Ramos (cell line): ENCODE data around the gene ADORA2B.
"Not testable (repeated sequence)": the region's sequence is repeated elsewhere in the genome, so short reads cannot be mapped to it uniquely, and the experiment has no call there.

Experiments used
- in situ Hi-C: fragments of 300-500 bp; cut with MboI; formaldehyde crosslinking; loops from one replicate; pipeline ENCODE4 v1.14.3; 2022; ENCODE audit warnings: low sequenced_read_pairs; ENCODE audit not compliant: unreplicated experiment

ADORA2B gene

GRCh38 chr17:15944759-15945526, at the start of gene ADORA2B:
TSS of gene ADORA2B (plus strand) at chr17:15945130. CDS start at chr17:15945249, 119 bp downstream.
- in situ Hi-C loops: no loop called here

GRCh38 chr17:15896277-15896676, 48.7 kb upstream of the ADORA2B start:
- in situ Hi-C loops: no loop called here

GRCh38 chr17:15896834-15897233, 48.1 kb upstream of the ADORA2B start:
- in situ Hi-C loops: no loop called here

GRCh38 chr17:15899596-15899995, 45.3 kb upstream of the ADORA2B start:
- in situ Hi-C loops: not testable (repeated sequence)

GRCh38 chr17:15900871-15901270, 44.1 kb upstream of the ADORA2B start:
- in situ Hi-C loops: no loop called here

- in situ Hi-C loops: not testable (repeated sequence)
Measured at GRCh38 chr17:15905236-15905635, 39.7 kb upstream of the ADORA2B start.

- in situ Hi-C loops: no loop called here
Measured at GRCh38 chr17:15907290-15907689, 37.6 kb upstream of the ADORA2B start.

GRCh38 chr17:15908378-15908777, 36.6 kb upstream of the ADORA2B start:
- in situ Hi-C loops: no loop called here

GRCh38 chr17:15909481-15909991, 35.4 kb upstream of the ADORA2B start:
- in situ Hi-C loops: no loop called here

- in situ Hi-C loops: no loop called here
Measured at GRCh38 chr17:15910791-15911190, 34.1 kb upstream of the ADORA2B start.

GRCh38 chr17:15911701-15912100, 33.2 kb upstream of the ADORA2B start:
- in situ Hi-C loops: not testable (repeated sequence)

- in situ Hi-C loops: no loop called here
Measured at GRCh38 chr17:15912416-15912955, 32.4 kb upstream of the ADORA2B start.

- in situ Hi-C loops: no loop called here
Measured at GRCh38 chr17:15913826-15914225, 31.1 kb upstream of the ADORA2B start.

GRCh38 chr17:15914400-15915170, 30.3 kb upstream of the ADORA2B start:
- in situ Hi-C loops: no loop called here

- in situ Hi-C loops: no loop called here
Measured at GRCh38 chr17:15915961-15916360, 29.0 kb upstream of the ADORA2B start.

- in situ Hi-C loops: no loop called here
Measured at GRCh38 chr17:15917021-15917437, 27.9 kb upstream of the ADORA2B start.

GRCh38 chr17:15917438-15918027, 27.4 kb upstream of the ADORA2B start:
- in situ Hi-C loops: no loop called here

- in situ Hi-C loops: no loop called here
Measured at GRCh38 chr17:15918261-15918660, 26.7 kb upstream of the ADORA2B start.

GRCh38 chr17:15918661-15919259, 26.2 kb upstream of the ADORA2B start:
- in situ Hi-C loops: no loop called here

- in situ Hi-C loops: no loop called here
Measured at GRCh38 chr17:15919466-15919865, 25.5 kb upstream of the ADORA2B start.
